HPDE6-E6E7 (cell line): ENCODE results near the gene UBTD1.

Experiments
- DNase-seq: peaks from one replicate; pipeline ENCODE4 v3.0.0; 2011; ENCODE audit warnings: missing footprints; ENCODE audit errors: extremely low spot score

UBTD1 gene

GRCh38 chr10:97482381-97482780 lies 16.3 kb upstream of the UBTD1 start:
- DNase-seq: no peak

- no peak for DNase-seq
Observed at GRCh38 chr10:97483506-97483905, 15.2 kb upstream of the UBTD1 start.

GRCh38 chr10:97483921-97484320 lies 14.8 kb upstream of the UBTD1 start:
- DNase-seq: no peak

- no peak for DNase-seq
Observed at GRCh38 chr10:97485647-97486281, 13.0 kb upstream of the UBTD1 start.

GRCh38 chr10:97490592-97490991 lies 8.1 kb upstream of the UBTD1 start:
- DNase-seq: no peak

- no peak for DNase-seq
Observed at GRCh38 chr10:97494151-97494550, 4.6 kb upstream of the UBTD1 start.

- DNase-seq: no peak
Observed at GRCh38 chr10:97494863-97495506, 3.7 kb upstream of the UBTD1 start.

GRCh38 chr10:97497572-97498075 lies 1.1 kb upstream of the UBTD1 start:
- peak; percentile 83 for DNase-seq

GRCh38 chr10:97498076-97498840 lies 466 bp upstream of the UBTD1 start, which contains the start of gene MMS19:
MMS19 (minus strand) TSS chr10:97498422; CDS start chr10:97498384, 38 bp downstream.
- DNase-seq: peak; percentile 96

- DNase-seq: peak; percentile 37
Observed at GRCh38 chr10:97499561-97500296, 1.0 kb downstream of the UBTD1 start.

- DNase-seq: no peak
Observed at GRCh38 chr10:97500297-97500575, 1.5 kb downstream of the UBTD1 start.

- DNase-seq: no peak
Observed at GRCh38 chr10:97502916-97503315, 4.2 kb downstream of the UBTD1 start.

GRCh38 chr10:97503406-97503805 lies 4.7 kb downstream of the UBTD1 start:
- DNase-seq: no peak

GRCh38 chr10:97505152-97505551 lies 6.4 kb downstream of the UBTD1 start:
- no peak for DNase-seq

- DNase-seq: no peak
Observed at GRCh38 chr10:97506199-97506991, 7.7 kb downstream of the UBTD1 start.

GRCh38 chr10:97508342-97508741 lies 9.6 kb downstream of the UBTD1 start:
- DNase-seq: no peak

- DNase-seq: no peak
Observed at GRCh38 chr10:97509120-97509680, 10.5 kb downstream of the UBTD1 start.

- DNase-seq: no peak
Observed at GRCh38 chr10:97510686-97511085, 12.0 kb downstream of the UBTD1 start.

GRCh38 chr10:97511711-97512440 lies 13.2 kb downstream of the UBTD1 start:
- DNase-seq: no peak

GRCh38 chr10:97512993-97513392 lies 14.3 kb downstream of the UBTD1 start:
- DNase-seq: no peak
